ENCODE results near the gene ADD3.

Gene ADD3

DNA sequence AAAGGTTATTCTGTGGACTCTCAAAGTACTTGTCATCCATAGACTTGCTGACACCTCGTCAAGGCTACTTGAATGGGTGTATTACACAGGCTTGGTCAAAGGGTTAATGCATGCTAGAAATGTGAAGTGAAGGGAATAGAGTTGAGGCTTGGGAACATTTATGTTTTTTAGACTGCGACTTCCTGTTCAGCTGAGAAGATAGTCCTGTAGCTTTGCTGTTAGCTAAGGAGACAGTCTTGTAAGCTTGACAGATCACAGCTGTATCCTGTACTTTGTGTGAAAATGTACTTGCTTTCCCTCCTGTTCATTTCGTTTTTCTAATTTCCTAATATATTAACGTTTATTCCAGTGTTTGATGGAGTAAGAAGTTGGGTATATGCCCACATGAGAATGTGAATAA, 52.1 kb downstream of the ADD3 start:
- Histone ChIP-seq H3K36me3 (ENCODE audit: insufficient read depth, low read length) (no peaks in the 10 kb centered on the region), H3K27me3 (ENCODE audit: control insufficient read depth in 1 of 2, insufficient read depth in 2 of 2, low read length in 2 of 2) (no peaks in the 10 kb centered on the region), H3K27ac (ENCODE audit: low read depth, low read length) (no peak overlapping the region), H3K4me1 (ENCODE audit: insufficient read depth, low read length) (no peaks in the 10 kb centered on the region), H3K9me3 (ENCODE audit: low read length) (no peaks in the 10 kb centered on the region), H3K9ac (ENCODE audit: low read length) (no peak overlapping the region), H3K4me3 (ENCODE audit: low read depth in 1 of 2, low read length in 2 of 2) (no peak overlapping the region)

DNA sequence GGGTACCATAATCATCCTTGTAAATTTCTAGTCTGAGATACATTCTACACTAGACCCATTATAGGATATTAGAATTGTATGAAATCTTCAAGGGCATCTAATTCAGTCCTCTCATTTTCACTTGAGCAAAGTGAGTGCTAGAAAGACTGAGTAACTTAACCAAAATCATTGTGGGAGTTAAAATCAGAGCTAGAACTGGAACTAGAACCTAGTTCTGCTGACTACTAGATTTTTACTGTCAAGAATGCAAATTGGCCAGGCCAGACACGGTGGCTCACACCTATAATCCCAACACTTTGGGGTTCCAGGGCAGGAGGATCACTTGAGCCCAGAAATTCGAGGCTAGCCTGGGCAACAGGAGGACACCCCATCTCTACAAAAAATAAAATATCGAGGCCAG, 53.9 kb downstream of the ADD3 start:
- H3K9me3 ChIP-seq (ENCODE audit: low read length), result no peaks in the 10 kb centered on the region
- no peak overlapping the region for H3K9ac ChIP-seq (ENCODE audit: low read length)
- no peaks in the 10 kb centered on the region for H3K27me3 ChIP-seq (ENCODE audit: control insufficient read depth in 1 of 2, insufficient read depth in 2 of 2, low read length in 2 of 2)
- H3K4me3 ChIP-seq (ENCODE audit: low read depth in 1 of 2, low read length in 2 of 2), result no peak overlapping the region
- H3K27ac ChIP-seq (ENCODE audit: low read depth, low read length), result no peak overlapping the region
- H3K4me1 ChIP-seq (ENCODE audit: insufficient read depth, low read length), result no peaks in the 10 kb centered on the region
- no peaks in the 10 kb centered on the region for H3K36me3 ChIP-seq (ENCODE audit: insufficient read depth, low read length)

DNA sequence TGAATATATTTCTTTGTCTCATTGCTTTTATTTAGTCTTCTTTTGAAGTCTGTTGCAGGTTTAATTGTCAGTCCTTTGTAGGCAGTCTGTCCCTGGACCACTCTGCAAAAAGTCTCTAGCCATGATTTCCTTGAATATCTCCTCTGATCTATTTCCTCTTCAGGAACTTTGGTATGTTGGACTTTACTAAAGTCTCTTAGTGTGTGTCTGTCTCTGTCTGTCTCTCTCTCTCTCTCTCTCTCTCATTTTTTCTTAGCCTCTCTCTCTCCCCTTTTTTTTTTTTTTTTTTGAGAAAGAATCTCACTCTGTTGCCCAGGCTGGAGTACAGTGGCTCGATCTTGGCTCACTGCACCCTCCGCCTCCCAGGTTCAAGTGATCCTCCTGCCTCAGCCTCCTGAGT, 57.5 kb downstream of the ADD3 start:
- no peaks in the 10 kb centered on the region for H3K4me1 ChIP-seq (ENCODE audit: insufficient read depth, low read length)
- no peaks in the 10 kb centered on the region for H3K9me3 ChIP-seq (ENCODE audit: low read length)
- no peak overlapping the region for H3K4me3 ChIP-seq (ENCODE audit: low read depth in 1 of 2, low read length in 2 of 2)
- no peak overlapping the region for H3K9ac ChIP-seq (ENCODE audit: low read length)
- H3K27ac ChIP-seq (ENCODE audit: low read depth, low read length), result no peak overlapping the region
- no peaks in the 10 kb centered on the region for H3K36me3 ChIP-seq (ENCODE audit: insufficient read depth, low read length)
- H3K27me3 ChIP-seq (ENCODE audit: control insufficient read depth in 1 of 2, insufficient read depth in 2 of 2, low read length in 2 of 2), result no peaks in the 10 kb centered on the region

DNA sequence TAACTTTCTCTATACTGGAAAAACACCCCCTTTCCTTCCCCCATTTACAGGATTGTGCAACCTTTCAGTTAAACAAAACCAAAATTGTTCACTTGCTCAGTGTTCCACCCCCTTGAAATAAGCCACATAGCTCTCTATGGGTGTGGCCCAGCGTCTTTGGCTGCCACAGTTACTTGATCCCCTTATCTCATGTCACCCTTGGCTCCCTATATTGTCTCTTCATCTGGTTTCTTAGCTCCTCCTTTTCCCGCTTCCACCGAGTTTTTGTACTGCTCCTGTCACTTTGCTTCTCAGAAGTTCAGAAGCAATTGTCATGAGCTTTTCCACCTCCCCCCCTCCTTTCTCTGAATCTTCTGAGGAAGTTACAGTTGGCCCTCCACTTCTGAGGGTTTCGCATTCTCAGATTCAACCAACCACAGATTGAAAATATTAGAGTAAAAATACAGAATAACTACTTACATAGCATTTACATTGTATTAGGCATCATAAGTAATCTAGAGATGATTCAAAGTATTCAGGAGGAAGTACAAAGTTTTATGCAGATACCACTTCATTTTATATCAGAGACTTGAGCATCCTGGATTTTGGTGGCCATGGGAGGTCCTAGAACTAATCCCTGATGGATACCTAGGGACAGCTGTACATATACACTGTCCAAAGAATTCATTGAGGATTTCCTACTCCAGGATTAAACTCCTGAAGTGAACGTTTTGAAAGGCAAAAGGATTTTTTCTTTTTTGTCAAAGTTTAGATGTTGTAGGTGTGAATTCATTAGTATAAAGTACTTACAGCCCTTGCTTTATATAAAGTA, 60.4 kb downstream of the ADD3 start:
- Histone ChIP-seq H3K4me3 (ENCODE audit: low read depth in 1 of 2, low read length in 2 of 2) (no peak overlapping the region), H3K9me3 (ENCODE audit: low read length) (no peaks in the 10 kb centered on the region), H3K4me1 (ENCODE audit: insufficient read depth, low read length) (no peaks in the 10 kb centered on the region), H3K9ac (ENCODE audit: low read length) (no peak overlapping the region), H3K36me3 (ENCODE audit: insufficient read depth, low read length) (no peaks in the 10 kb centered on the region), H3K27me3 (ENCODE audit: control insufficient read depth in 1 of 2, insufficient read depth in 2 of 2, low read length in 2 of 2) (no peaks in the 10 kb centered on the region), H3K27ac (ENCODE audit: low read depth, low read length) (no peak overlapping the region)

DNA sequence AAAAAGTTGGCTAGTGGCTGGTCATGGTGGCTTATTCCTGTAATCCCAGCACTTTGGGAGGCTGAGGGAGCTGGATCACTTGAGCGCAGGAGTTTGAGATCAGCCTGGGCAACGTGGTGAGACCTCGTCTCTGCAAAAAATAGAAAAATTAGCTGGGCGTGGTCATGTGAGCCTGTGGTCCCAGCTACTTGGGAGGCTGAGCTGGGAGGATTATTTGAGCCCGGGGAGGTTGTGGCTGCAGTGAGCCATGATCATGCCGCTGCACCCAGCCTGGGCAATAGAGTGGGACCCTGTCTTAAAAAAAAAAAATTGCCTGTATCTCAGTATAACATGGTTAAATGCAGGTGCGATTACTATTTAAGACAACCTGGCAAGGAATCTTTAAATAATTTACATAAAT, 61.0 kb downstream of the ADD3 start:
- H3K4me1 ChIP-seq (ENCODE audit: insufficient read depth, low read length), result peaks cover 5% of the 10 kb centered on the region
- H3K27me3 ChIP-seq (ENCODE audit: control insufficient read depth in 1 of 2, insufficient read depth in 2 of 2, low read length in 2 of 2), result no peaks in the 10 kb centered on the region
- H3K9ac ChIP-seq (ENCODE audit: low read length), result no peak overlapping the region
- H3K4me3 ChIP-seq (ENCODE audit: low read depth in 1 of 2, low read length in 2 of 2), result no peak overlapping the region
- H3K9me3 ChIP-seq (ENCODE audit: low read length), result no peaks in the 10 kb centered on the region
- no peaks in the 10 kb centered on the region for H3K36me3 ChIP-seq (ENCODE audit: insufficient read depth, low read length)
- no peak overlapping the region for H3K27ac ChIP-seq (ENCODE audit: low read depth, low read length)

DNA sequence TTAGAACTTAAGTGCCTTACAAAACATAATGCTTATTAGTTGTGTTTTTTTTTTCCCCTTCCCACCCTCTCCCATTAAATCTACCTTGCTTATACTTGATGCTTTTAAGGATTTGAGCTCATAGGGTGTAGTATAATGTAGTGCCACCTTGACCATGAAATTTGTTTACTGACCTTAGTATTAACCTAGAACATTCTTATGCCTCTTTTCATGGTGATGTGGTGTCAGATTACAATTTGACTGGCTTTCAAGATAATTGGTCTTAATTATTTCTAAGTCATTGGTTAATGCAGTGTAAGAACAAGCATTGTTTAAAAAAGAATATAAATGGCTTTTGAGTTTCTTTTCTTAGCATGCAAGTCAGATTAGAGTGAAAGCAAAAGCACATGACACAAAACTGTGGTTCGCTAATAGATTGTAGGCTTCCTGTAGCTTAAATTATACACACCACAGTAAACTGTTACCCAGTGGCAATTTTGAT, 61.8 kb downstream of the ADD3 start:
- no peaks in the 10 kb centered on the region for H3K36me3 ChIP-seq (ENCODE audit: insufficient read depth, low read length)
- H3K9ac ChIP-seq (ENCODE audit: low read length), result no peak overlapping the region
- no peaks in the 10 kb centered on the region for H3K27me3 ChIP-seq (ENCODE audit: control insufficient read depth in 1 of 2, insufficient read depth in 2 of 2, low read length in 2 of 2)
- peaks cover 12% of the 10 kb centered on the region for H3K4me1 ChIP-seq (ENCODE audit: insufficient read depth, low read length)
- H3K9me3 ChIP-seq (ENCODE audit: low read length), result no peaks in the 10 kb centered on the region
- no peak overlapping the region for H3K4me3 ChIP-seq (ENCODE audit: low read depth in 1 of 2, low read length in 2 of 2)
- no peak overlapping the region for H3K27ac ChIP-seq (ENCODE audit: low read depth, low read length)

DNA sequence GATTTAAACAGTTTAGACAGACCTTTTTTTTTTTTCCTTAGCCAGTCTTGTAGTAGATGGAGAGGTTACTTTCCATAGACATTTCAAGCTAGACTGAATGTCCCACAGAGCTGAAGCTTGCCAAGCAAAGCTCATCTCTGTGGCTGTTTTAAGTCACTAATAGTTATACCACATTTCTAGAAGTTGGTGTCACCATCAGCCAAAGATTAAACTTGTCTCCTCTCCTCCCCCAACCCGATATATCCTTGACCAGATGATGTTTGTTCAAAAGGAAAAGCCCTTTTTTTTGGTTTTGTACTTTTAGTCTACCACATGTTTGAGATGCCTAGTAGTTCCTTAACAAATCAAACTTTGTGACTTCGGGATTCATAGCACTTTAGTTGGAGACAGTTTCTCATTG, 66.1 kb downstream of the ADD3 start:
- H3K4me3 ChIP-seq (ENCODE audit: low read depth in 1 of 2, low read length in 2 of 2), result no peak overlapping the region
- no peaks in the 10 kb centered on the region for H3K27me3 ChIP-seq (ENCODE audit: control insufficient read depth in 1 of 2, insufficient read depth in 2 of 2, low read length in 2 of 2)
- no peaks in the 10 kb centered on the region for H3K36me3 ChIP-seq (ENCODE audit: insufficient read depth, low read length)
- H3K9ac ChIP-seq (ENCODE audit: low read length), result no peak overlapping the region
- peaks cover 45% of the 10 kb centered on the region for H3K4me1 ChIP-seq (ENCODE audit: insufficient read depth, low read length)
- no peaks in the 10 kb centered on the region for H3K9me3 ChIP-seq (ENCODE audit: low read length)
- H3K27ac ChIP-seq (ENCODE audit: low read depth, low read length), result no peak overlapping the region

DNA sequence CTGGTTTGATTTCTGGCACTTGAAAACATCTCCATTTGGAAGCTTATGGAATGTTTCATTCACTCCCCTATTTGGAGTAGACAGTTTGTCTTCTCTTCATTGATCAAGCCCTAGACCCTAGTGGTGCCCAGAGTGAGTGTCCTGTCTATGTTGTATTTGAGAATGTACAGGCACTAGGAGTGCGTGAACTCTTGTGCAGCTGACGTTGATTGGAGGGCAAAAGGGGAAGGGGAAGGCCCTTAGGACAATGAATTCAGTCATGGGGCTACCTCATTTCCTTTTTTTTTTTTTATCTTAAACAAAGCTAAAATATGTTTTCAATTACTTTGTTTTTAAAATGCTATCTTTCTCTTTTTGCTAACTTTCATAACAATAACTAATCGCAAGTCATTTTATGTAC, 66.5 kb downstream of the ADD3 start:
- Histone ChIP-seq H3K27ac (ENCODE audit: low read depth, low read length) (no peak overlapping the region), H3K4me1 (ENCODE audit: insufficient read depth, low read length) (peaks cover 45% of the 10 kb centered on the region)

DNA sequence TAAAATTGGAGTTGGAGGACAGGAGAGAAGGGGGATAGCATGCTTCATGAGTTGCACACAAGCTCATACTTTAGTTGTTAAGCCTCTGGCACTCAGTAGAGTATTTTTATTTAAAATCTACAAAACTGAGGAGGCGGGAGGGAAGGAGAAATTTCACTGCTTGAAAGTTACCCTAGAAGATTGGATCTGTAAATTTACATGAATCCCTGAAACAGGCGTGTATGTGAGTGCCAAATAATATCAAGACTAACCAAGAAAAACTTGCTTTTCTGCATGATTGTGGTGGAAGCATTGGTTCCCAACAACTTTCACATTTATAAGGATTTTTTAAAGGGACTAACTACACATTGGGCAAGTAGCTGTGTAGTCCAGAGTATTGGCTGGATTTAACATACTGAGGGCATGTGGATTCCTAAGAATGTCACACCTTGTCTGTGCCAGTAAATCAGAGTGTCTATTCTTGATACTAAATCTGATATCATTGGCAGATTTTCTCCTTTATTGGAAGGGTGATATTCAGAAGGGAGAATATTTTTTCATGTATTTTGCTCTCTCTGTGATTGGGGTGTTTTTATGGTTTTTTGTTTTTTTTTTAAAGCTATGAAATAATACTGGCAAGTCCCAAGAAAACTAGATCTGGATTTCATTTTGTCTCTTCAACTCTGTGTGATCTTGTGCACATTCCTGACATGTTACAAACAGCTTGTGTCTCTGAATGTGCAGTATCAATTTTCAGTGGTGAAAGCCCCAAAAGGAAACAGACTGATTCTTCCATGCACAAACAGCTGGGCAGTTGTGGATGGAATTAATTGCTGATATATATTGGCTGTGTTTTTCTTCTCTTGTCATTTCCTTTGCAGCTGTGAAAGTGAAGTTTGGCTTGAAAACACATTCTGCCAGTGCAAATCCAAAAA, 67.2 kb downstream of the ADD3 start:
- Histone ChIP-seq H3K4me3 (ENCODE audit: low read depth in 1 of 2, low read length in 2 of 2) (peak overlapping the region in 1 of 2 donors; percentile 29), H3K9me3 (ENCODE audit: low read length) (no peaks in the 10 kb centered on the region), H3K27ac (ENCODE audit: low read depth, low read length) (peak overlapping the region; percentile 37), H3K4me1 (ENCODE audit: insufficient read depth, low read length) (peaks cover 45% of the 10 kb centered on the region), H3K9ac (ENCODE audit: low read length) (peak overlapping the region; percentile 9), H3K36me3 (ENCODE audit: insufficient read depth, low read length) (no peaks in the 10 kb centered on the region), H3K27me3 (ENCODE audit: control insufficient read depth in 1 of 2, insufficient read depth in 2 of 2, low read length in 2 of 2) (no peaks in the 10 kb centered on the region)

More for the DNA sequence above, 66.5 kb downstream of the ADD3 start:
- H3K27me3 ChIP-seq (ENCODE audit: control insufficient read depth in 1 of 2, insufficient read depth in 2 of 2, low read length in 2 of 2), result no peaks in the 10 kb centered on the region
- H3K36me3 ChIP-seq (ENCODE audit: insufficient read depth, low read length), result no peaks in the 10 kb centered on the region
- no peak overlapping the region for H3K9ac ChIP-seq (ENCODE audit: low read length)
- H3K4me3 ChIP-seq (ENCODE audit: low read depth in 1 of 2, low read length in 2 of 2), result no peak overlapping the region
- no peaks in the 10 kb centered on the region for H3K9me3 ChIP-seq (ENCODE audit: low read length)

DNA sequence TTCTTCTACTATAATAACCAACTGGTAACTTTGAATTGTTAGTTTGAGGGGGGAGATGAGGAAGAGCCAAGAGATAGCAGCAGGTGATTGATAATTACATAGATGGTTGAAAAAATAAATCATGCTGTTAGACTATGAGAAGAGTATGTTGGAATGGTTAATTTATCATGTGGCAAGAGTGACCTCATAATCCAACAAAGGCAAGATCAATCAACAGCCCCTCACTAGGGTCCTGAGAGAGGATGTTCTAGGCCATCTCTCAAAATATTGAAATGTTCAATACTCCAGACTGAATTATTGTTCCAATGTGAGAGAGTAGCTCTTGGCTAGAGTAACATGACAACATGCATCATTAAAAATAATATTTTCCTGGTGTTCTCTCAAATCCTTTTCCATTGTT, 67.9 kb downstream of the ADD3 start:
- Histone ChIP-seq H3K27me3 (ENCODE audit: control insufficient read depth in 1 of 2, insufficient read depth in 2 of 2, low read length in 2 of 2) (no peaks in the 10 kb centered on the region), H3K4me1 (ENCODE audit: insufficient read depth, low read length) (peaks cover 45% of the 10 kb centered on the region), H3K27ac (ENCODE audit: low read depth, low read length) (no peak overlapping the region), H3K36me3 (ENCODE audit: insufficient read depth, low read length) (no peaks in the 10 kb centered on the region), H3K9me3 (ENCODE audit: low read length) (no peaks in the 10 kb centered on the region), H3K4me3 (ENCODE audit: low read depth in 1 of 2, low read length in 2 of 2) (peak overlapping the region in 1 of 2 donors; percentile 29), H3K9ac (ENCODE audit: low read length) (peak overlapping the region; percentile 9)

DNA sequence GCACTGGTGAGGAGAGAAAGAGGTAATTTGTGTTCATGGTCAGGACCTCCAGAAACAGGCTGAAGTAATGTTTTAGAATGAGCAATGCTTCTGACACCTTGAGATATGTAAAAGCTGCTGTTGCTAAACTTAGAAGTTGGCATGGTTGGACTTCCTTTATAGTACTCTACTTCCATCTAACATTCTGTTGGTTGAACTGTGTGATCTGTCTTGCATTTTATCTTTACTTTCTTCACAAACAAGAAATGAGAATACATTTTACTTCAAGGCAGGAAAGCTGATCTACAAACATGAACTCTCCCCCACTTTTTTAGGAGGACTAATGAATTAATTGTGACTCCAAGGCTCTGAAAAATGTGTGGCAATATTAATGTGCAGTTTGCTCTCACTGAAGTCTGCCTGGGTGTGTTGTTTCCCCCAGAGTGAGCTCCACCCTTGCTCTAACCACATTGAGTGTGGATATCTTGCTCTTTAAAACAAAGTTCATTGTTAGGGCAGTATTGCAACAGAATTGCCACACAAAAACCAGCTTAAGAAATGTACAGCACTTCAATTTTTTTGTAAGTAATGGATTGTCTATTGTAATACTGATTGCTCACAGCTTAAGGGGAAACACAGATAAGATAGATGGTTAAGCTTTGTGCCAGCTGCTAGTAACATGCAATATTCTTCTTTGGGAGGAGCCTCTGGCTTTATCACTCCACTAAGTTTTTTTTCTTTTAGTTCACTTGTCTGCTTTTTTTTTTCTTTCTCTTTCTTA, 69.0 kb downstream of the ADD3 start:
- H3K9ac ChIP-seq (ENCODE audit: low read length), result peak overlapping the region; percentile 6
- peaks cover 48% of the 10 kb centered on the region for H3K4me1 ChIP-seq (ENCODE audit: insufficient read depth, low read length)
- no peak overlapping the region for H3K27ac ChIP-seq (ENCODE audit: low read depth, low read length)
- H3K9me3 ChIP-seq (ENCODE audit: low read length), result no peaks in the 10 kb centered on the region
- H3K4me3 ChIP-seq (ENCODE audit: low read depth in 1 of 2, low read length in 2 of 2), result no peak overlapping the region
- no peaks in the 10 kb centered on the region for H3K36me3 ChIP-seq (ENCODE audit: insufficient read depth, low read length)
- H3K27me3 ChIP-seq (ENCODE audit: control insufficient read depth in 1 of 2, insufficient read depth in 2 of 2, low read length in 2 of 2), result no peaks in the 10 kb centered on the region

All from muscle layer of colon (tissue), 2 donors.